H1 (cell line): ENCODE results near the gene ZNF654. TPM values are rescaled to one million over a fixed set of nuclear protein-coding genes. Genes with fewer than 3 reads are reported as not detected.

ENCODE experiments used
- CTCF ChIA-PET: fragments of 300-600 bp; sonication (Branson Sonifier 250); formaldehyde crosslinking; loops from one replicate; lab custom pipeline; 2021; ENCODE audit not compliant: partially characterized antibody; lab: Charles Lee
- POLR2A ChIA-PET: fragments of 300-600 bp; sonication (Branson Sonifier 250); formaldehyde crosslinking; loops from one replicate; lab custom pipeline; 2021; ENCODE audit warnings: inconsistent platforms; ENCODE audit not compliant: partially characterized antibody; lab: Charles Lee
- DNase-seq, 2 experiments: peaks; one replicate each; pipeline versions ENCODE4 v3.0.0 to v3.0.0-alpha.2; 2010 to 2022; ENCODE audit warnings: low spot score in 2 of 2, low read depth in 1 of 2, mixed read lengths in 1 of 2
- FAIRE-seq: peaks from 2 replicates; lab custom pipeline; 2011; peaks lifted over from hg19 to GRCh38; lab: Jason Lieb, UNC
- H2AFZ ChIP-seq: 2 replicates; pipeline ENCODE4 v1.8.1; 2012; ENCODE audit warnings: low read length, inconsistent platforms
- H2AK5ac ChIP-seq: 2 replicates; pipeline ENCODE4 v1.6.1; 2013; ENCODE audit warnings: low read depth, low read length
- H2BK120ac ChIP-seq: replicated peaks from 2 replicates; pipeline ENCODE3; 2013; ENCODE audit warnings: low read depth, low read length, inconsistent platforms
- H2BK12ac ChIP-seq: 2 replicates; pipeline ENCODE4 v1.6.1; 2013; ENCODE audit warnings: low read depth, low read length
- H2BK15ac ChIP-seq: 2 replicates; pipeline ENCODE4 v1.6.1; 2013; ENCODE audit warnings: low read length
- H2BK20ac ChIP-seq: 2 replicates; pipeline ENCODE4 v1.6.1; 2013; ENCODE audit warnings: low read length
- H2BK5ac ChIP-seq: 2 replicates; pipeline ENCODE4 v1.6.1; 2013; ENCODE audit warnings: low read depth, low read length
- H3K14ac ChIP-seq: 2 replicates; pipeline ENCODE4 v1.6.1; 2013; ENCODE audit warnings: inconsistent platforms; ENCODE audit not compliant: insufficient read length
- H3K18ac ChIP-seq: 2 replicates; pipeline ENCODE4 v1.6.1; 2013; ENCODE audit warnings: low read length; ENCODE audit errors: extremely low read depth
- H3K23ac ChIP-seq: 2 replicates; pipeline ENCODE4 v1.6.1; 2013; ENCODE audit warnings: inconsistent platforms; ENCODE audit not compliant: insufficient read length
- H3K23me2 ChIP-seq: 2 replicates; pipeline ENCODE4 v1.6.1; 2013; ENCODE audit warnings: low read depth, low read length
- H3K27ac ChIP-seq: 2 replicates; pipeline ENCODE4 v1.6.1; 2011; ENCODE audit warnings: low read depth, low read length, inconsistent platforms
- H3K27me3 ChIP-seq, 4 experiments: replicated peaks in 1 of 4; 1 replicate in 1 of 4; 2 replicates in 3 of 4; pipeline versions ENCODE4 v1.6.1 to v1.8.1; 2011 to 2013; ENCODE audit warnings: low read length in 3 of 4, mild to moderate bottlenecking in 3 of 4, inconsistent platforms in 2 of 4, mixed read lengths in 2 of 4, moderate library complexity in 1 of 4; ENCODE audit not compliant: control insufficient read depth in 3 of 4, insufficient read depth in 3 of 4; ENCODE audit errors: extremely low read depth in 1 of 4
- H3K36me3 ChIP-seq, 4 experiments: 2 replicates each; pipeline versions ENCODE4 v1.6.1 to v1.8.1; 2011 to 2013; ENCODE audit warnings: mild to moderate bottlenecking in 4 of 4, low read length in 3 of 4, moderate library complexity in 2 of 4, control low read depth in 1 of 4, inconsistent platforms in 1 of 4; ENCODE audit not compliant: insufficient read depth in 4 of 4, control insufficient read depth in 2 of 4
- H3K4ac ChIP-seq: replicated peaks from 2 replicates; pipeline ENCODE3; 2013; ENCODE audit warnings: low read length, low read depth, mixed read lengths, inconsistent platforms; ENCODE audit not compliant: insufficient read length
- H3K4me1 ChIP-seq, 4 experiments: replicated peaks in 1 of 4; 1 replicate in 1 of 4; 2 replicates in 3 of 4; pipeline versions ENCODE4 v1.6.1 to v1.8.1; 2011 to 2013; ENCODE audit warnings: low read length in 3 of 4, inconsistent platforms in 2 of 4, mixed read lengths in 1 of 4; ENCODE audit not compliant: insufficient read depth in 4 of 4, control insufficient read depth in 3 of 4
- H3K4me2 ChIP-seq, 2 experiments: 2 replicates each; pipeline versions ENCODE4 v1.6.1 to v1.8.1; 2011 to 2013; ENCODE audit warnings: low read depth in 2 of 2, low read length in 2 of 2, control low read depth in 1 of 2, inconsistent platforms in 1 of 2, mild to moderate bottlenecking in 1 of 2; ENCODE audit not compliant: insufficient read depth in 1 of 2
- H3K4me3 ChIP-seq, 4 experiments: fragments of 200-600, 300-600 bp in 1 of 4; sonication (generic), shearing (Covaris generic), sonication (Bioruptor Twin) in 1 of 4; 2 replicates each; pipeline versions ENCODE4 v1.5.1 to v1.8.1; 2011 to 2016; ENCODE audit warnings: low read length in 4 of 4, low read depth in 3 of 4, control low read depth in 2 of 4, inconsistent platforms in 2 of 4, mild to moderate bottlenecking in 2 of 4, mixed read lengths in 1 of 4, moderate library complexity in 1 of 4; ENCODE audit not compliant: insufficient read depth in 2 of 4; ENCODE audit errors: extremely low read depth in 1 of 4
- H3K56ac ChIP-seq: replicated peaks from 2 replicates; pipeline ENCODE3; 2013; ENCODE audit warnings: low read depth, mild to moderate bottlenecking, mixed read lengths, low read length, inconsistent platforms; ENCODE audit not compliant: insufficient read length
- H3K79me1 ChIP-seq: 2 replicates; pipeline ENCODE4 v1.6.1; 2013; ENCODE audit warnings: low read depth, low read length, control low read depth
- H3K79me2 ChIP-seq, 2 experiments: 2 replicates each; pipeline versions ENCODE4 v1.6.1 to v1.8.1; 2012 to 2013; ENCODE audit warnings: low read length in 2 of 2, mild to moderate bottlenecking in 2 of 2, inconsistent platforms in 1 of 2; ENCODE audit not compliant: insufficient read depth in 2 of 2, control insufficient read depth in 1 of 2
- H3K9ac ChIP-seq, 4 experiments: replicated peaks in 1 of 4; 1 replicate in 1 of 4; 2 replicates in 3 of 4; pipeline versions ENCODE4 v1.6.1 to v1.8.1; 2011 to 2013; ENCODE audit warnings: low read depth in 3 of 4, low read length in 3 of 4, control low read depth in 2 of 4, mild to moderate bottlenecking in 2 of 4, moderate library complexity in 2 of 4, inconsistent platforms in 1 of 4; ENCODE audit errors: extremely low read depth in 1 of 4
- H3K9me3 ChIP-seq, 2 experiments: 2 replicates each; pipeline versions ENCODE4 v1.6.1 to v1.8.1; 2012 to 2013; ENCODE audit warnings: mild to moderate bottlenecking in 2 of 2, moderate library complexity in 2 of 2, control low read depth in 1 of 2, inconsistent platforms in 1 of 2, low read depth in 1 of 2, low read length in 1 of 2, mixed read lengths in 1 of 2; ENCODE audit not compliant: insufficient read depth in 2 of 2
- H4K20me1 ChIP-seq, 2 experiments: replicated peaks in 1 of 2; 2 replicates each; pipeline versions ENCODE3 to v1.8.1; 2011 to 2013; ENCODE audit warnings: inconsistent platforms in 2 of 2, low read length in 2 of 2, mild to moderate bottlenecking in 1 of 2; ENCODE audit not compliant: insufficient read depth in 2 of 2, control insufficient read depth in 1 of 2
- H4K5ac ChIP-seq: 2 replicates; pipeline ENCODE4 v1.6.1; 2013; ENCODE audit warnings: low read length, low read depth, mixed read lengths, inconsistent platforms; ENCODE audit not compliant: insufficient read length
- H4K8ac ChIP-seq: 2 replicates; pipeline ENCODE4 v1.8.0; 2013; ENCODE audit warnings: mild to moderate bottlenecking, moderate library complexity, low read length, inconsistent platforms; ENCODE audit not compliant: insufficient read depth; ENCODE audit errors: extremely low read depth
- H4K91ac ChIP-seq: replicated peaks from 2 replicates; pipeline ENCODE3; 2013; ENCODE audit warnings: low read length, mixed read lengths, inconsistent platforms; ENCODE audit not compliant: insufficient read length
- ASH2L ChIP-seq: fragments of 200-600, 300-600 bp; sonication (generic); IDR thresholded peaks from one replicate; pipeline ENCODE4 v1.7.1; 2017; ENCODE audit warnings: low read length
- NANOG ChIP-seq: IDR thresholded peaks from 2 replicates; pipeline ENCODE4 v1.6.1; 2011; ENCODE audit warnings: low read length, low read depth, mild to moderate bottlenecking, inconsistent platforms; ENCODE audit not compliant: insufficient read depth, poor library complexity, severe bottlenecking
- YY1 ChIP-seq: IDR thresholded peaks from 2 replicates; pipeline ENCODE4 v1.6.1; 2011; ENCODE audit warnings: low read depth, mild to moderate bottlenecking, low read length
- WGBS, 2 experiments: shearing (Covaris generic) in 1 of 2; methylation state at CpG; one replicate each; pipeline versions ENCODE4 v1.1.6 to v1.1.7; 2013 to 2015; ENCODE audit warnings: low lambda C conversion rate in 2 of 2, mixed read lengths in 2 of 2, inconsistent platforms in 1 of 2, low coverage in 1 of 2, missing lambda C conversion rate in 1 of 2; ENCODE audit not compliant: insufficient replicate concordance in 2 of 2, insufficient coverage in 1 of 2, insufficient read length in 1 of 2; ENCODE audit errors: extremely low coverage in 1 of 2, missing lambda C conversion rate in 1 of 2; 5-methylcytosine and 5-hydroxymethylcytosine counted together
- polyA plus RNA-seq, 7 experiments: library from polyadenylated mRNA; depleted of rRNA in 3 of 7; stranded (reverse) in 5 of 7; unstranded in 2 of 7; fragments of >200 nt in 5 of 7; fragments of 200-250 nt in 2 of 7; gene quantifications; 1 replicate in 5 of 7; 2 replicates in 1 of 7; 4 replicates in 1 of 7; pipeline versions ENCODE4 v1.2.1 to v1.2.3, GENCODE V29; 2011 to 2013; ENCODE audit warnings: missing spikeins in 2 of 7, mixed read lengths in 2 of 7
- total RNA-seq: library from RNA; stranded (reverse); fragmentation: NEBNext Ultra II Directional; extraction: Animal tissue kit (Norgen Biotek cat#: 25700); gene quantifications from 2 replicates; pipeline ENCODE4 v1.2.1, GENCODE V29; 2021

The ZNF654 gene
- total and polyA plus RNA-seq, 2 of the 8 experiments (the other 6 are each of a cell fraction or from before 2014, with no cell fraction given): 0.47 to 5.3 TPM

GRCh38 chr3:88149101-88149508, 90.0 kb downstream of the ZNF654 start:
- DNase-seq (no peak), FAIRE-seq (no peak)
- Histone ChIP-seq H3K9me3 (no peaks in the 10 kb centered on the region), H3K27ac (peak overlapping the region; percentile 97), H3K4me3 (peak overlapping the region; percentile 75 to 99 (median 96)), H2BK20ac (no peak overlapping the region), H3K23me2 (peaks cover 2% of the 10 kb centered on the region; the same call in 1 of the 2 replicates), H2BK120ac (no peak overlapping the region), H3K36me3 (peaks cover 2 to 10% (median 4%) of the 10 kb centered on the region in 4 experiments; a peak in 4 of 8 replicates), H2AFZ (peak overlapping the region; percentile 92; the same call in 1 of the 2 replicates), H3K23ac (no peak overlapping the region), H2BK15ac (peak overlapping the region; percentile 83; the same call in 1 of the 2 replicates), H2AK5ac (no peak overlapping the region), H2BK5ac (peak overlapping the region; percentile 88), H2BK12ac (no peak overlapping the region), H3K4me1 (no peaks in the 10 kb centered on the region), H3K18ac (peak overlapping the region; percentile 68), H4K5ac (peak overlapping the region; percentile 88), H3K79me2 (peaks cover 3 to 73% of the 10 kb centered on the region in 2 experiments; a peak in 3 of 4 replicates), H3K27me3 (no peaks in the 10 kb centered on the region), H3K4me2 (peak overlapping the region; percentile 75 to 78), H3K4ac (peak overlapping the region; percentile 93), H4K20me1 (peaks cover 0 to 2% of the 10 kb centered on the region in 2 experiments), H3K79me1 (no peaks in the 10 kb centered on the region), H4K91ac (no peak overlapping the region), H3K56ac (peak overlapping the region; percentile 89), H3K14ac (no peak overlapping the region), H4K8ac (peak overlapping the region; percentile 95), H3K9ac (peak overlapping the region; percentile 93 to 95 (median 94))
- 1% methylated on average over 16 of the region's 16 CpGs; no CpG with 5 or more reads in 1 of the 2 experiments for WGBS, 2 experiments
- peak; percentile 10 for TF ChIP-seq ASH2L
- peak; percentile 76; the same call in 1 of the 2 replicates for TF ChIP-seq YY1
- no peak for TF ChIP-seq NANOG
- CTCF ChIA-PET: interaction anchor here (1.1 to 2.0 kb wide), 2 partner anchors 36 to 91 kb away, joined by 3 to 6 read pairs; partner anchors contain the start of gene CGGBP1
- POLR2A ChIA-PET: interaction anchor here (0.6 to 3.5 kb wide), 6 partner anchors 10 to 90 kb away, joined by 3 to 19 read pairs (median 9); partner anchors contain the start of genes CGGBP1 and ZNF654
